ENCODE results near the gene KIAA1217. TPM values are rescaled to one million over a fixed set of nuclear protein-coding genes. Genes with fewer than 3 reads are reported as not detected.
A peak's percentile ranks its signal among the peaks of the same experiment; 100 is the strongest.

The KIAA1217 gene
- total RNA-seq, 3 donors from 2014 or later = 49.5 to 94.5 (median 63.9) TPM

GRCh38 chr10:24397662-24398061 lies 188.7 kb downstream of the KIAA1217 start:
- no peak overlapping the region for H3K4me3 ChIP-seq
- no peaks in the 10 kb centered on the region for H3K4me1 ChIP-seq (ENCODE audit: low read depth)
- no peaks in the 10 kb centered on the region for H3K9me3 ChIP-seq
- intact Hi-C loops (cut with DNase I, micrococcal nuclease) = no loop called here
- no peak for DNase-seq
- peak; percentile 94 for ATAC-seq
- no peak for TF ChIP-seq CTCF (IDR thresholded peaks at IDR 0.05)
- no peaks in the 10 kb centered on the region for H3K36me3 ChIP-seq (ENCODE audit: low read depth)

GRCh38 chr10:24404567-24404966 lies 195.6 kb downstream of the KIAA1217 start:
- Histone ChIP-seq H3K36me3 (ENCODE audit: low read depth) (no peaks in the 10 kb centered on the region), H3K9me3 (no peaks in the 10 kb centered on the region), H3K4me3 (no peak overlapping the region), H3K4me1 (ENCODE audit: low read depth) (no peaks in the 10 kb centered on the region)
- intact Hi-C loops (cut with DNase I, micrococcal nuclease) = no loop called here
- ATAC-seq (no peak), DNase-seq (no peak)
- no peak for TF ChIP-seq CTCF (IDR thresholded peaks at IDR 0.05)

- ATAC-seq (no peak), DNase-seq (no peak)
- H3K36me3 ChIP-seq (ENCODE audit: low read depth) = no peaks in the 10 kb centered on the region
- no peaks in the 10 kb centered on the region for H3K9me3 ChIP-seq
- no peak for TF ChIP-seq CTCF (IDR thresholded peaks at IDR 0.05)
- intact Hi-C loops (cut with DNase I, micrococcal nuclease) = no loop called here
- no peaks in the 10 kb centered on the region for H3K4me1 ChIP-seq (ENCODE audit: low read depth)
- H3K4me3 ChIP-seq = no peak overlapping the region
These were observed 196.7 kb downstream of the KIAA1217 start for GRCh38 chr10:24405635-24406034.

- Histone ChIP-seq H3K9me3 (no peaks in the 10 kb centered on the region), H3K4me1 (ENCODE audit: low read depth) (no peaks in the 10 kb centered on the region), H3K36me3 (ENCODE audit: low read depth) (no peaks in the 10 kb centered on the region), H3K4me3 (no peak overlapping the region)
- TF ChIP-seq CTCF (IDR thresholded peaks at IDR 0.05) = no peak
- intact Hi-C loops (cut with DNase I, micrococcal nuclease) = no loop called here
- DNase-seq (no peak), ATAC-seq (no peak)
These were observed 198.0 kb downstream of the KIAA1217 start for GRCh38 chr10:24406809-24407483.

GRCh38 chr10:24407928-24408327 lies 199.0 kb downstream of the KIAA1217 start:
- peaks cover 4% of the 10 kb centered on the region for H3K4me1 ChIP-seq (ENCODE audit: low read depth)
- ATAC-seq (no peak), DNase-seq (no peak)
- H3K9me3 ChIP-seq = no peaks in the 10 kb centered on the region
- H3K36me3 ChIP-seq (ENCODE audit: low read depth) = no peaks in the 10 kb centered on the region
- no peak overlapping the region for H3K4me3 ChIP-seq
- intact Hi-C loops (cut with DNase I, micrococcal nuclease) = no loop called here
- no peak for TF ChIP-seq CTCF (IDR thresholded peaks at IDR 0.05)

GRCh38 chr10:24408365-24408764 lies 199.4 kb downstream of the KIAA1217 start:
- Histone ChIP-seq H3K4me1 (ENCODE audit: low read depth) (peaks cover 7% of the 10 kb centered on the region), H3K9me3 (no peaks in the 10 kb centered on the region), H3K4me3 (no peak overlapping the region), H3K36me3 (ENCODE audit: low read depth) (no peaks in the 10 kb centered on the region)
- ATAC-seq = no peak
- intact Hi-C loops (cut with DNase I, micrococcal nuclease) = no loop called here
- no peak for TF ChIP-seq CTCF (IDR thresholded peaks at IDR 0.05)
- DNase-seq = no peak
